HPDE6-E6E7 (cell line): ENCODE results near the gene NHLRC2.
"Not testable (repeated sequence)": the region's sequence is repeated elsewhere in the genome, so short reads cannot be mapped to it uniquely, and the experiment has no call there.

Experiments used
- DNase-seq: peaks from one replicate; pipeline ENCODE4 v3.0.0; 2011; ENCODE audit warnings: missing footprints; ENCODE audit errors: extremely low spot score

NHLRC2 gene

DNA sequence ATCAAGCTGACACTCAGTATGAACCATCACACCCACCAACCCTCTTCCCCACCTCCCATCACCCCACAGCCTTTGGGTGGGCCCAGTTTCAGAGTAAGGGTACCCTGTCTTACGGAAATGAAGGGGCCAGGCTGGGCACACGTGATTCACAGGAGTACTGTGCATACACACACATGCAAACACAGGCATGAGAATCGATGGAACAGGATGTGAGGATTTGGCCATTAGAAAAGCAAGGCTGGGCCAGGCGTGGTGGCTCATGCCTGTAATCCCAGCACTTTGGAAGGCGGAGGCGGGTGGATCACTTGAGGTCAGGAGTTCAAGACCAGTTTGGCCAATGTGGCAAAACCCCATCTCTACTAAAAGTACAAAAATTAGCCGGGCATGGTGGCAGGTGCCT, 88.7 kb downstream of the NHLRC2 start:
- DNase-seq: not testable (repeated sequence)

DNA sequence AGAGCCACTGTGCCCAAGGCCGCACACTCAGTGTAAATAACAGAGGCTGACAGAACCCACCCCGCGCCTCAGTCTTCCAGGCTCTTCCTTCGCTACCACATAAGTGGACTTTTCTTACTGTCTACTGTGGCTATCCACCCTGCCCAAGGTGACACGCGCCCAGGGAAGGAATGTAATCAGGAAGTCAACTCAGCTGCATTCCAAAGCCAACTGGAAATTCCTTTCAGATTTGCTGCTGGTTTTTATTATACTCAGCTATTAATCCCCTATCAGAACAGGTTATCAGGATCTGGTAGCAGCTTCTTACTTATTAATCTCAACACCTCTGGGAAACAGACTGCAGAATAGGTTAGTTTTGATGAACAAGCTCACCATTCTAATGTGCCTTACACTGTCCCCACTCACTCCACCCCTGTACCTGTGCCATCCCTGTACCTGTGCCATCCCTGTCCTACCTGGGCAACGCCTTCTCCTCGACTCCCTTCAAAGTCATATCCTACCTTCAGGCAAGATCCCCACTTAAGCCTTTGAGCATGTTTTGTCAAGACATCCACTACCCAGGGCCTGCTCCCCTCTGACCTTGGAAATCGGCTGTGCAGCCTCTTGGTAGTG, 90.7 kb downstream of the NHLRC2 start:
- no peak for DNase-seq

DNA sequence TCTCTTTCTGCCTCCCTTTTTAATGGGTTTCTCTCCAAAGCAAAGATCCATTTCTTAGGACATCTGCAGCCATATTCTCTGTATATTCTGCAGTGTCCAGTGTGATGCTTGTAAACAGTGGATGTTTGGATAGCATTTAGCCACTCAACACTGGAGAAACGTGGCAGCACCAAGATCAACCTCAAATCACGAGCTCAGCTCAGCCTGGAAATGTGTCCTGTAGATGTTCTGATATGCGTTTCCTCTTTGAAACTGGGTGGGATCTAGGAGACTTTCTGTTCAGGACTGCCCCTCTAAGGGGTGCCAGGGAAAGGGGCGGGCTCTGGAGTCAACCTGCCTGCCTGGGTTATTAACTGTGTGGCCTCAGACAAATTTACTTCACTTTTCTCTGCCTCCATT, 91.2 kb downstream of the NHLRC2 start:
- no peak for DNase-seq

DNA sequence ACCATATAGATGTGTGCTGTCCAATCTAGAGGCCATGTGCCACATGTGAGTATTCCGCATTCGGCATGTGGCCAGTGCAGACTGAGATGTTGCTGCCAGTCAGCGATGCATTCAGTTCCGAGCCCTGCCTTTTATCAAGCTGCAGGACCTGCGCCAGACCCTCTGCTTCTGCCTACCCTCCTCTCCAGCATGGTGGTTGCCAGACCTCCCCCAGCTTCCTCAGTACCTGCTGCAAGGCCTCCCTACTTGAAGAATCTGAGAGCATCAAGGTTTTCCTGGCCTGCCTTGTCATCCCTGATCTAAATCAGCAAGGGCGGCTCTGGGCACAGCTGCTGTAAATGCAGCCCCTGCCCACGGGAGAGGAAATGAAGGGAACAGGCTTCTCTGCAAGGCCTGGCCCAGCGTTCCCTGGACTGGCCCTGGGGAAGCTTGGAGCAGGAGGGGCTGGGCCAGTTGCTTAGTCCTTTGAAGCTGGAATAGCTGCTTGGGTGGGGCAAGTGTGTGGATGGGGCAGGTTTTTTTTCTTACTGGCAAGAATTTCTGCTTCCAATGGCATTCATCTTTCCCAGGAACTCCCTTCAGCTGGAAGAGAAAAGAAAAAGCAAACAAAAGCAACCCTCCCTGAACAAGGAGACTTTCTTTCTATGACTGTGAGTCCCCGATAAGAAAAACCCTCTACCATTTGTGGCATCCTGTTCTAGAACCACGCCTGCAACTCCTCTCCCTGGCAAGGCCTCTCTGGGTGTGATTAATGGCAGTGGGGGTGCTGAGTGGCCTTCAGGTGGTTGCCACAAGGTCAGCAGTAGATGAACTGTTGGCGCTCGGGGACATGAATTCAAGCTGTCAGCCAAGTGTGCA, 93.0 kb downstream of the NHLRC2 start:
- DNase-seq: no peak

DNA sequence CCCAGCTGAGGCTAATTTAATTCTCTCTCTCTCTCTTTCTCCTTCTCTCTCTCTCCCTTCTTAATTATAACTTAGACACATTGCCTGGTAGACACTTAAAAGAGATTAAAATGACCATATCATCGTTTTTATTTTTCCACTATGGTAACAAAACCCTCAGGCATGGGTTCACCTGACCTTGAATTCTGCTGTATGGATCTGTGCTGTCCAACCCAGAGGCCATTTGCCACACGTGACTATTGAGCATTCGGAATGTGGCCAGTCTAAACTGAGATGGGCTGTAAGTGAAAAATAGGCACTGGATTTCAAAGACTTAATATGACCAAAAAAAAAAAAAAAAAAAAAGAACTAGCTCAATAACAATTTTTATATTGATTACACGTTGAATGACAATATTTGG, 93.6 kb downstream of the NHLRC2 start:
- DNase-seq: no peak

DNA sequence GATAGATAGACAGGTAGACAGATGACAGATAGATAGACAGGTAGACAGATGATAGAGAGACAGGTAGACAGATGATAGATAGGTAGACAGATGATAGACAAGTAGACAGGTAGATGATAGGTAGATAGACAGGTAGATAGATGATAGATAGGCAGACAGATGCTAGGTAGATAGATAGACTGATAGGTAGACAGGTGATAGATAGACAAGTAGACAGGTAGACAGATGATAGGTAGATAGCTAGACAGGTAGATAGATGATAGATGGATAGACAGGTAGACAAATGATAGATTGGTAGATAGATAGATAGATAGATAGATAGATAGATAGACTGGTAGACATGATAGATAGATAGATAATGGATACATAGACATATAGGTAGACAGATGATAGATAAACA, 95.8 kb downstream of the NHLRC2 start:
- DNase-seq: no peak

DNA sequence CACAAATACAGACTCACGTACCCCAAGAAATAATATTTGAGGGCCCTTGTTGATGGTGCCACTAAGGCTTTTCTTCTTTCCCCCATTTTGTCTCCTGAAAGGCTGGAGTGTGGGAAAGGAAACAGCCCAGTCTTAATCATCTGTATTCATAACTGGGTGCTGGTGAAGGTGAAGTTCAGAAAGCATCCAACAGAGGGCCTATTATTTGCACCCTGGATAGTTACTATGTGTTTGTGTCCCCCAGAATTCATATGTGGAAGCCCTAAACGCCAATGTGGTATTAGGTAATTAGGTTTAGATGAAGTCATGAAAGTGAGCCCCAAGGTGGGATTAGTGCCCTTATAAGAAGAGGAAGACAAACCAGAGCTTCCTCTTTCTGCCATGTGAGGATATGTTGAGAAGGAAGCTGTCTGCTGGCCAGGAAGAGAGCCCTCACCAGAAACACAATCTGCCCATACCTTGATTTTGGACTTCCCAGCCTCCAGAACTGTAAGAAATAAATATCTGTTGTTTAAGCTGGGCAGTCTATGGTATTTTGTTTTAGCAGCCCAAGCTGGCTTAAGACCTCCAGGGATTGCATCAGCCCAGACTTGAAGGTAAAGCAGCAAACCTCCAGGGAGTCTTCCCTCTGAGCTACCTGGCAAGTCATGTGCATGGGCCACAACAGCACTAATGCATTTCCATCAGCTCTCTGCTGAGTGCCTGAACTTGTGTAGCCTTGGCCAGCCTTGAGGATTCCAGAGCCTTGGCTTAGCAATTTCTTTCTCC, 99.2 kb downstream of the NHLRC2 start:
- DNase-seq: no peak

DNA sequence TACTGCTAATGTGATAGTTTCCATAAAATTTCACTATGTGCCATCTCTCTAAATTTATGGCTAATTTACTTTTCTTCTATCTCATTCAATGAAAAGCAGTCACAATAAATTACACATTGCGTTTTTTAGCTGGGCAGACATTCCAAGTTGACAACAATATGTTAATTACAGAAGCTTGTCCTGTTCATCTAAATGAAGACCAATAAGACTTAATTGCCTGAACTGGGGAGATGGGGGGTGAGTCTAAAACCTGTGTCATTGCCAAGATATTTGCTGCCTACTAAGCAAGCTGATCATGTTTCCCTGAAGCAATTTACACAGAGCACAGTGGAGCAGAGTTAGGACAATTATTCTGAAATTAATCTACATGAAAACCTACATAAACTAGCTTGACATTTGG, 99.9 kb downstream of the NHLRC2 start:
- no peak for DNase-seq

DNA sequence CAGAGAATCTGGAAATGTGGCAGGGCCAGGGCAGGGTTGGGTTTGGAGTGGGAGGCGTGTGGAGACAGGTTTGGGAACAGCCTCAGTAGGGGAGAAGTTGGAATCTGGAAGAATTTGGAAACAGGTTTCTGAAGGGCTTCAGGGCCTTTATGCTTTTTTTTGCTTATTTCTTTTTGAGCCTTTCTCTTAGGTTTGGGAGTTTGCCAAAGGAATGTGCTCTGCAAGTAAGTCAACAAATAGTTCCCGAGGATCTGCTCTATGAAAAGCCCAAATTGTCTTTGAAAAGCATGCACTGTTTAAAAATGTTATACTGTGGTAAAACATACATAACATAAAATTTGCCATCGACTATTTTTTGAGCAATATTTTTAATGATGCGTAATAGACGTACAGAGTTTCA, 102.6 kb downstream of the NHLRC2 start:
- DNase-seq: no peak

DNA sequence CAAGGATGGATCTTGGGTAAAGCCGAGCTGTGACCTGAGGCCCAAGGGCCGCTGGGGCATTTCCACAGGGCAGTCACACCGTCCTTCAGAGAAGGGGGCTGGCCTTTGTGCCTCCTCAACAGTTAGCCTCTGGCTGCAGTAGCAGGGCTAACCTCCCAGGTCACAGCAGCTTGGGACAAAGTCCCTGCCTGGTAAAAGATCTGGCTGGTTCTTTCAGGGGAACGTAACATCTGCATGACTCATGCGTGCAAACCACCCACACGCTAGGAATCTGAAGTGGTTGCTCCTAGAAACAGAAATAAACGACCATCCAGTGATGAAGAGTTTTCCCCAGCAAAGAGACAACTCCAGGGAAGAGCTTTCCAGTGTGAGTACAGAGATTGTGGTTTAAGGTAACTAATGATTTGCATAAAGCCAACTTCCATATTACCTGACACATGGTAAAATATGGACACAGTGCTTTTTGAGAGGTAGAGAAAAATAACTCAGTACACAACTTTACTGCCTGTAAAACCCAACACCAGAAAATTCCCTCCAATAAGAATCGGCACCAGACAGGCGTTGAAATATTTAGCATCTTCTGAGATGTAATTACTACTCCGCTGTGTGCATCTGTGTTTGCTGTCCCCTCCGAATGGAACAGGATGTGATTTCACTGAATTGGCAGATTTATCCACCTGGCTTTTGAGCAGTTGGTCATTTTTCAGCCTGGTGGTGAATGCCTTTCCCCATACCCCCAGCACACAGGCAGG, 104.3 kb downstream of the NHLRC2 start:
- peak; percentile 67 for DNase-seq

DNA sequence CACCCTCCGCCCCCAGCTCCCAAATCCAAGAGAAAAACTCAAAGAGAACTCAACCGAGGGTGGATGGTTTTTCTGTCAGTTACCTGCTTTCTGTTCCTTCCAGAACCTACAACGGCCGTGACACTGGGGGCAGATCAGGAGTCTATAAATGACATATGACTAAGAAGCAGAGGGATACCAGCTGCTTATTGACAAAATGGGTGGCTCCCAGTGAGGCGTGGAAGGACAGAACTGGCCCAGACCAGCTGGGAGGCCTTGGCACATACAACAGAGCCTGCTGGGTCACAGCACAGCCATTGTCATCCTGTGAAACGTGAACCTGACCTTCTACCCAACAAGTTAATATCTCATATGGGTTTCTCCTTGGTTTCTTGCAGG, 104.9 kb downstream of the NHLRC2 start:
- no peak for DNase-seq

DNA sequence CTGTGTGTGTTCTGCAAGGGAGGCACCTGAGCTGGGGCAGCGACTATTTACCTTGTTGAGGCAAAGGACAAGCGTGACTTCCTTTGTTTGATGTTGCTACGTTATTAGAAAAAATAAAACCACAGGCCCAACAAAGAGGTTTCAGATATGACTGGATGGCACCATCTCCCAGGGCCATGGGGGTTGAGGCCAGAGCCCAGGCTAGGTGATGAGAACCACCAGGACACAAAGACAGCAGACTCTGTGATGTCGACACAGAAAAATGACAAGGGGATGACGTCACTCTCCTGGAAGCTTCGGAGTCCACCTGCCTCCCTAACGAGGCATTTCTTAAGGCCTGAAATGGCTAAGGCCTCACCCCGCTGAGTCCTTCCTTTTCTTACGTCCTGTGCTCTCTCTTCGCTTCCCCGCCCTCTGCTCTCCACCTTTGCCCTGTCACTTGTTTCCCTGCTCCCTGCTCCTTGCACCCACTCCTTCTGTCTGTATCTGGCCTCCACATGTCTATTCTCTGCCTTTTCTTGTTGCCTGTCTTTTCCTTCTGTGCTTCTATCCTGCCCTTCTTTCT, 106.2 kb downstream of the NHLRC2 start:
- no peak for DNase-seq

DNA sequence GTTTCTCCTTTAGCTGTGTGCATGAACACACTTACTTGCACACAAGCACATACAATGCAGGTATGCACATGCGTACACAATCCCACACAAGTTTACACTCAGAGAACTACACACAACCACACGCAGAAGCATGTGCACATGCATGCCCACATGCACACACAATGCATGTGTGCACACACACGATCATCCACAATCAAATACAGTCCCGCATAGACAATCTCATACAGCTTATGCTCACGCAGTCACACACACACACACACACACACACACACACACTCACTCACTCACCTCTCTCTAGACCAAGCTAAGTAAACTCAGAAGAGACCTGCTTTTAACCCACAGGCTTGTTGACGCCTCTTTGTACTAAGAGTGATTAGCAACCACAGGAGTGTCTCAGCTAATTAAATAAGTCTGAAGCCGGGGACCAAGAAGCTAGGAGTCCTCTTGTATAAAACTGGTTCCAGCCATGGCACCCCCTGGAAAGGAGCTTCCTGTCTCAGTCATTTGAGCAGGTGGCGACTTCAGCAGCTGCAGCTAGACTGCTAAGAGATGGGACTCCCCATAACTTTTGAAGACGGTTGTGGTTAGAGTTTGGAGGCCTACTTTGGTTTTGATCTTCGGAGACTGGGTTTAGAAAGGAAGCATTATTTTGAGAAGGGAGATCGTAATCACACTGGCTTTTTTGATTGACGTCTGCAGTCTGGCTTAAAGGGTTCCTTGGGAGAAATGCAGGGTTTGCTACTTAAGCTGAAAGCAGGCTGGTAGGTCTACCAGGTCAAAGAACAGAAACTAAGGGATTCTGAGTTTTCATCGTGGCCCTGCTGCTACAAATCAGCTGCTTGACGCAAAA, 106.9 kb downstream of the NHLRC2 start:
- no peak for DNase-seq

DNA sequence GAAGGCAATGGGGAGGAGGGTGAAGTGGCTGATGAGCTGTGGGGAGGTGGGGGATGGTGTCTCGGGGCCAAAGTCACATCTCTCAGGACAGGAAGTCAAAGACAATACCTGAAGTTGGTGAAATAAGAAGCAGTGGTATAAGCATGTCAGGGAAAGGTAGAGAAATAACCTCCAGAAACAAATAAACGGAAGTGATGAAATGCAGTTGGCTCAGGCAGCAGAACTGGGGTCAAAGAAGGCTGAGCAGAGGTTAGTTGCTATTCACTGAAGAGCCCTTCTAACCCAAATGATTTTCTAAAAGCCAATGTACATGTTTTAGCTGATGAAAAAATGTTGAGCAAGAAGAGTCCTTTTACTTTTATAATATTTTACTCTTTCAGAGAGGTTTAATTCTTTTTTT, 110.6 kb downstream of the NHLRC2 start:
- DNase-seq: no peak

DNA sequence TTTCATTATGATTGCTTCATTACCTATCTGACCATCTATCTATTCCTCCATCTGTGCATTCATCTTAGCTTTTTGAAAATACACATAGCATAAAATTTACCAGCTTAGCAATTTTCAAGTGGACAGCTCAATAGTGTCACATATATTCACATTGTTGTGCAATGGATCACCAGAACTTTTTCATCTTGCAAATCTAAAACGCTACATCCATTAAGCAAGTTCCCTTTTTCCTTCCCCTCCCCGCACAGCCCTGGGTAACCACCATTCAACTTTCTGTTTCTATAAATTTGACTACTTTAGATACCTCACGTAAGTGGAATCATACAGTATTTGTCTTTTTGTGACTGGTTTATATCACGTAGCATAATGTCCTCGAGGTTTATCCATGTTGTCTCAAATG, 111.2 kb downstream of the NHLRC2 start:
- no peak for DNase-seq
